ENCODE measurements around the gene SIRT7. TPM values are rescaled to one million over a fixed set of nuclear protein-coding genes. Genes with fewer than 3 reads are reported as not detected.

The SIRT7 gene
- total RNA-seq, 1 experiment from 2014 or later: 34.9 TPM

DNA sequence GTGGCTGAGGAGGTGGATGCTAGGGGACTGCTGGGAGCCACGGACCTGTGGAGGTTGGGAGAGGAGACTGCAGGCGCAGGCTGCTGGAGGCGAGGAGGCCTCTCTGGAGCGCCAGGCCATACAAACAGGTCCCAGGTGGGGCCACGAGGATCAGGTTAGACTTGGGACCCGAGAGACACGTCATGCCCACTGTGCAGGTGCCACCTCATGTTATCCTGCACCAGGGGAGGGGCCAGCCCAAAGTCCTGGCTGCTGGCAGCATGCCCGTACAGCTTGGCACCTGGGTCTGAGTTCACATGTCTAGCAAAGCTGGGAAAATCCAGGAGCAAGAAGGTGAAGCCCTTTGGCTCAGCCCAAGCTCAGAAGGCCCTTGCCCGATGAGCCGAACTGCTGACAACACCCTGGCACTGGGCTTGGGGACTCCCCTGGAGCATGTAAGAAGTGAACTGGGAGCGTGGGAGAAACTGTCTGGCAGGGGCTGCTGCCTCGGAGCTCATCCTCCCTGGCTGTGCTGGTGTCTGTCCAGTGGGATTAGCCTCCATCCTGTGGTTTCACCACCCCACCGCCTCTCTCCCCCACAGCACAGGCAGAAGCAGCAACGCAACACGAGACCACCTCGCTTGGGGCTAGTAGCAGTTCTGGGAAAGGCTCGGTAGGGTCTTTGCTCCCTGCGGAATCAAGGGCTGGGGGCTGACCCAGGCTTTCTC, 52.1 kb downstream of the SIRT7 start:
- DNase-seq (ENCODE audit: low spot score): no peak

DNA sequence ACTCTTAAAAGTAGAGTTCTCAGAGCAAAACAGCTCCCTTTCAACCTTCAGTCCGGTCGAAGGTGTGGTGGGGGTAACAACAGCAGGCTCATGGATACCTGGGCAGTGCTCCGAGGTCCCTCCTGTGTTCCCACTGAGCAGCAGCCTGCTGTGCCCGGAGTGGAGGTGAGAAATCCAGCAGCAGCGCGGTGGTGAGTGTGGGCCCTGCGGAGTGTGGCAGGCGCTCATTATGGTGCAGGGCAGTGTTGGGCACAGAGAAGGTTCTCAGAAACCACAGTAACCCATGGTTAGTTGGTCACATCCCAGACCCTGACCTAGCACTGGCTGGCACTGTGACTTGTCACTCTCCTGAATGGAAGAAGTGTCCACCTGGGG, 52.6 kb downstream of the SIRT7 start:
- DNase-seq (ENCODE audit: low spot score): no peak

GRCh38 chr17:81863833-81864768, 53.9 kb downstream of the SIRT7 start:
- DNase-seq (ENCODE audit: low spot score): no peak

DNA sequence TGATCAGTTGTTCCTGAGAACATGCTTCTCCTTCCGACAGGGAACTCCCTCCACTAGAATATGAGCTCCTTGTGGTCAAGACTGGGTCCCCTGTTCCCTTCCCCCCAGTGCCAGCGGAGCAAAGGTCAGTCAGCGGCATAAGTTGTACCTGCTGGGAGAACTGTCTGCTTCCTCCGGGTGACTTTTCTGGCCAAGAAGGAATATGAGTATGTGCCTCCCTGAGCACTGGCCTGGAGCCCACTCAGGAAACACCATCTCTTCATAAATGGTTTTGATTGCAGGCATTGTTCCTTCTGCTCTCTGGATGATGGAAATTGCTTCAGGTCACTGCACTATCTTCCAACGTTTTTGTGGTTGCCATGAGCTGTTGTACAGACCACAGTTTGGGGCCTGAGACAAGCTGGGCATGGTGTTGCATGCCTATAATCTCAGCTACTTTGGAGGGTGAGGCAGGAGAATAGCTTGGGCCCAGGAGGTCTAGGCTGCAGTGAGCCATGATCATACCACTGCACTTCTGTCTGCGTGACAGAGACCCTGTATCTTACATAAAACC, 54.8 kb downstream of the SIRT7 start:
- no peak for DNase-seq (ENCODE audit: low spot score)

Other genes with a start within 250 kb of the SIRT7 start
- 41.0 and 45.6 TPM in 2 replicates for gene ARL16, start 234.4 kb downstream of the SIRT7 start, total RNA-seq (2014; rRNA removed; shearing (Covaris generic))
- gene HGS, start 234.2 kb downstream of the SIRT7 start, total RNA-seq (2014; rRNA removed; shearing (Covaris generic)): 144 and 199 TPM in 2 replicates
- 32.3 and 37.0 TPM in 2 replicates for gene MRPL12, start 214.8 kb downstream of the SIRT7 start, total RNA-seq (2014; rRNA removed; shearing (Covaris generic))
- gene SLC25A10, start 205.9 kb downstream of the SIRT7 start, total RNA-seq (2014; rRNA removed; shearing (Covaris generic)): 81.5 and 101 TPM in 2 replicates
- gene GCGR, start 114.0 kb downstream of the SIRT7 start, total RNA-seq (2014; rRNA removed; shearing (Covaris generic)): not detected in 2 replicates
- gene MCRIP1, start 84.9 kb downstream of the SIRT7 start, total RNA-seq (2014; rRNA removed; shearing (Covaris generic)): 45.8 and 51.4 TPM in 2 replicates
- gene PPP1R27, start 83.1 kb downstream of the SIRT7 start, total RNA-seq (2014; rRNA removed; shearing (Covaris generic)): not detected in 2 replicates
- gene P4HB, start 57.6 kb downstream of the SIRT7 start, total RNA-seq (2014; rRNA removed; shearing (Covaris generic)): 1,091 and 1,235 TPM in 2 replicates
- gene ARHGDIA, start 46.8 kb downstream of the SIRT7 start, total RNA-seq (2014; rRNA removed; shearing (Covaris generic)): 173 and 183 TPM in 2 replicates
- gene ALYREF, start 26.6 kb downstream of the SIRT7 start, total RNA-seq (2014; rRNA removed; shearing (Covaris generic)): 376 and 393 TPM in 2 replicates
- 207 and 245 TPM in 2 replicates for gene ANAPC11, start 26.5 kb downstream of the SIRT7 start, total RNA-seq (2014; rRNA removed; shearing (Covaris generic))
- 0.77 and 1.8 TPM in 2 replicates for gene NPB, start 15.9 kb downstream of the SIRT7 start, total RNA-seq (2014; rRNA removed; shearing (Covaris generic))
- gene PCYT2, start 6.8 kb downstream of the SIRT7 start, total RNA-seq (2014; rRNA removed; shearing (Covaris generic)): 93.8 and 108 TPM in 2 replicates
- 30.1 and 37.6 TPM in 2 replicates for gene MAFG, start 9.6 kb upstream of the SIRT7 start, total RNA-seq (2014; rRNA removed; shearing (Covaris generic))
- 70.2 and 84.1 TPM in 2 replicates for gene PYCR1, start 19.1 kb upstream of the SIRT7 start, total RNA-seq (2014; rRNA removed; shearing (Covaris generic))
- gene MYADML2, start 29.1 kb upstream of the SIRT7 start, total RNA-seq (2014; rRNA removed; shearing (Covaris generic)): not detected in 2 replicates
- gene NOTUM, start 43.0 kb upstream of the SIRT7 start, total RNA-seq (2014; rRNA removed; shearing (Covaris generic)): 0.14 and 1.9 TPM in 2 replicates
- gene ASPSCR1, start 59.5 kb upstream of the SIRT7 start, total RNA-seq (2014; rRNA removed; shearing (Covaris generic)): 22.4 and 25.8 TPM in 2 replicates
- 155 and 163 TPM in 2 replicates for gene CENPX, start 104.7 kb upstream of the SIRT7 start, total RNA-seq (2014; rRNA removed; shearing (Covaris generic))
- 28.0 and 38.0 TPM in 2 replicates for gene LRRC45, start 105.1 kb upstream of the SIRT7 start, total RNA-seq (2014; rRNA removed; shearing (Covaris generic))
- gene RAC3, start 113.5 kb upstream of the SIRT7 start, total RNA-seq (2014; rRNA removed; shearing (Covaris generic)): 7.0 TPM in 1 of 2 replicates, not detected in the other
- gene DCXR, start 119.5 kb upstream of the SIRT7 start, total RNA-seq (2014; rRNA removed; shearing (Covaris generic)): 104 and 113 TPM in 2 replicates
- 42.8 and 50.1 TPM in 2 replicates for gene RFNG, start 133.6 kb upstream of the SIRT7 start, total RNA-seq (2014; rRNA removed; shearing (Covaris generic))
- 185 and 187 TPM in 2 replicates for gene GPS1, start 133.7 kb upstream of the SIRT7 start, total RNA-seq (2014; rRNA removed; shearing (Covaris generic))
- gene DUS1L, start 147.6 kb upstream of the SIRT7 start, total RNA-seq (2014; rRNA removed; shearing (Covaris generic)): 107 and 165 TPM in 2 replicates
- 89.9 and 133 TPM in 2 replicates for gene FASN, start 180.1 kb upstream of the SIRT7 start, total RNA-seq (2014; rRNA removed; shearing (Covaris generic))